HEK293 (cell line): ENCODE measurements around the gene ZNF423.
A peak's percentile ranks its signal among the peaks of the same experiment; 100 is the strongest.

Source experiments
- CTCF ChIA-PET: fragments of 350-600 bp; formaldehyde crosslinking; extraction: SDS; loops from one replicate; lab custom pipeline; 2021; ENCODE audit warnings: antibody characterized with exemption; lab: Yijun Ruan, JAX
- POLR2A ChIA-PET: fragments of 300-600 bp; formaldehyde crosslinking; extraction: SDS; loops from one replicate; lab custom pipeline; 2020; ENCODE audit warnings: antibody characterized with exemption, inconsistent platforms; lab: Yijun Ruan, JAX
- H3K27ac ChIP-seq: fragments of 200-500 bp; sonication (Bioruptor generic); 2 replicates; pipeline ENCODE4 v1.5.1; 2014; ENCODE audit warnings: low read depth, low read length, control low read depth, inconsistent platforms; ENCODE audit errors: extremely low read depth
- H3K36me3 ChIP-seq, 2 experiments: fragments of 200-500 bp in 1 of 2; sonication (Bioruptor generic) in 1 of 2; 1 replicate in 1 of 2; 2 replicates in 1 of 2; pipeline ENCODE4 v1.5.1; 2014 to 2017; ENCODE audit warnings: inconsistent platforms in 2 of 2, low read length in 2 of 2; ENCODE audit not compliant: control insufficient read depth in 2 of 2, insufficient read depth in 1 of 2
- H3K4me1 ChIP-seq: fragments of 200-500 bp; sonication (Bioruptor generic); 2 replicates; pipeline ENCODE4 v1.5.1; 2014; ENCODE audit warnings: mild to moderate bottlenecking, low read length, inconsistent platforms; ENCODE audit not compliant: control insufficient read depth, insufficient read depth
- H3K4me3 ChIP-seq: 2 replicates; pipeline ENCODE4 v1.5.1; 2011; ENCODE audit warnings: low read depth, mild to moderate bottlenecking, control low read depth, low read length, moderate library complexity
- H3K9me3 ChIP-seq: fragments of 200-500 bp; sonication (Bioruptor generic); 2 replicates; pipeline ENCODE4 v1.5.1; 2014; ENCODE audit warnings: low read depth, low read length, inconsistent platforms; ENCODE audit not compliant: control insufficient read depth, insufficient read depth
- BCL6B ChIP-seq: fragments of 450-650 bp; formaldehyde crosslinking; IDR thresholded peaks from 2 replicates; pipeline ENCODE4 v1.5.1; 2017; ENCODE audit warnings: missing biosample characterization, missing genetic modification characterization
- FEZF1 ChIP-seq: fragments of 450-650 bp; formaldehyde crosslinking; IDR thresholded peaks from 2 replicates; pipeline ENCODE4 v1.5.1; 2016; ENCODE audit warnings: missing biosample characterization, missing genetic modification characterization
- GLIS1 ChIP-seq: fragments of 450-650 bp; formaldehyde crosslinking; IDR thresholded peaks from 2 replicates; pipeline ENCODE4 v1.5.1; 2016; ENCODE audit warnings: missing biosample characterization, missing genetic modification characterization
- GLIS2 ChIP-seq: fragments of 450-650 bp; formaldehyde crosslinking; IDR thresholded peaks from 2 replicates; pipeline ENCODE4 v1.5.1; 2016; ENCODE audit warnings: missing biosample characterization, missing genetic modification characterization
- SCRT1 ChIP-seq: fragments of 450-650 bp; formaldehyde crosslinking; IDR thresholded peaks from 2 replicates; pipeline ENCODE4 v1.5.1; 2016; ENCODE audit warnings: missing biosample characterization, missing genetic modification characterization, borderline replicate concordance
- ZBTB17 ChIP-seq: fragments of 450-650 bp; formaldehyde crosslinking; IDR thresholded peaks from 2 replicates; pipeline ENCODE4 v1.5.1; 2016; ENCODE audit warnings: missing biosample characterization, missing genetic modification characterization
- ZBTB21 ChIP-seq: fragments of 450-650 bp; formaldehyde crosslinking; IDR thresholded peaks from 2 replicates; pipeline ENCODE4 v1.5.1; 2017; ENCODE audit warnings: missing biosample characterization, missing genetic modification characterization
- ZNF112 ChIP-seq: fragments of 450-650 bp; formaldehyde crosslinking; IDR thresholded peaks from 2 replicates; pipeline ENCODE4 v1.5.0; 2017; ENCODE audit warnings: missing biosample characterization, missing genetic modification characterization
- ZNF174 ChIP-seq: fragments of 450-650 bp; formaldehyde crosslinking; IDR thresholded peaks from 2 replicates; pipeline ENCODE4 v1.5.0; 2017; ENCODE audit warnings: missing biosample characterization, mild to moderate bottlenecking, missing genetic modification characterization
- ZNF18 ChIP-seq: fragments of 450-650 bp; formaldehyde crosslinking; IDR thresholded peaks from 2 replicates; pipeline ENCODE4 v1.5.1; 2016; ENCODE audit warnings: missing biosample characterization, missing genetic modification characterization
- ZNF354C ChIP-seq: fragments of 450-650 bp; formaldehyde crosslinking; IDR thresholded peaks from 2 replicates; pipeline ENCODE4 v1.5.1; 2016; ENCODE audit warnings: missing biosample characterization, missing genetic modification characterization, low read depth, borderline replicate concordance
- ZNF585B ChIP-seq: fragments of 450-650 bp; formaldehyde crosslinking; IDR thresholded peaks from 2 replicates; pipeline ENCODE4 v1.5.1; 2016; ENCODE audit warnings: missing biosample characterization, missing genetic modification characterization
- ZNF76 ChIP-seq: fragments of 450-650 bp; formaldehyde crosslinking; IDR thresholded peaks from 2 replicates; pipeline ENCODE4; 2016; ENCODE audit warnings: low read depth, missing biosample characterization, missing genetic modification characterization, borderline replicate concordance
- ZNF768 ChIP-seq: fragments of 450-650 bp; formaldehyde crosslinking; IDR thresholded peaks from 2 replicates; pipeline ENCODE4 v1.5.1; 2018; ENCODE audit warnings: missing biosample characterization, mild to moderate bottlenecking, missing genetic modification characterization
- ZNF837 ChIP-seq: fragments of 450-650 bp; formaldehyde crosslinking; IDR thresholded peaks from 2 replicates; pipeline ENCODE4 v1.5.1; 2016; ENCODE audit warnings: missing biosample characterization, missing genetic modification characterization
- ZXDB ChIP-seq: fragments of 450-650 bp; formaldehyde crosslinking; IDR thresholded peaks from 2 replicates; pipeline ENCODE4 v1.5.1; 2016; ENCODE audit warnings: missing biosample characterization, missing genetic modification characterization
- TF ChIP-seq, protein P1 (sequence below): fragments of 450-650 bp; formaldehyde crosslinking; IDR thresholded peaks from 2 replicates; pipeline ENCODE4 v1.5.1; 2016; ENCODE audit warnings: missing biosample characterization, missing genetic modification characterization
- TF ChIP-seq, protein P2 (sequence below): fragments of 450-650 bp; formaldehyde crosslinking; conservative IDR thresholded peaks from 2 replicates; pipeline ENCODE4 v1.5.1; 2016; ENCODE audit warnings: low read depth, missing biosample characterization, missing genetic modification characterization
- TF ChIP-seq, protein P3 (sequence below): fragments of 450-650 bp; formaldehyde crosslinking; IDR thresholded peaks from 2 replicates; pipeline ENCODE4 v1.5.1; 2016; ENCODE audit warnings: missing biosample characterization, missing genetic modification characterization

ZNF423 gene

GRCh38 chr16:49839017-49839825 is 16.7 kb downstream of the ZNF423 start:
- CTCF ChIA-PET = no interaction called here

GRCh38 chr16:49838441-49839016 is 17.4 kb downstream of the ZNF423 start:
- no peaks in the 10 kb centered on the region for H3K36me3 ChIP-seq
- H3K4me3 ChIP-seq = no peak overlapping the region
- TF ChIP-seq GLIS2 (tag by site-specific recombination) (no peak), ZNF76 (tag by site-specific recombination) (no peak), ZBTB21 (no peak), ZNF174 (no peak), FEZF1 (no peak), ZNF354C (no peak), ZNF768 (no peak)
- TF ChIP-seq, protein P1, sequence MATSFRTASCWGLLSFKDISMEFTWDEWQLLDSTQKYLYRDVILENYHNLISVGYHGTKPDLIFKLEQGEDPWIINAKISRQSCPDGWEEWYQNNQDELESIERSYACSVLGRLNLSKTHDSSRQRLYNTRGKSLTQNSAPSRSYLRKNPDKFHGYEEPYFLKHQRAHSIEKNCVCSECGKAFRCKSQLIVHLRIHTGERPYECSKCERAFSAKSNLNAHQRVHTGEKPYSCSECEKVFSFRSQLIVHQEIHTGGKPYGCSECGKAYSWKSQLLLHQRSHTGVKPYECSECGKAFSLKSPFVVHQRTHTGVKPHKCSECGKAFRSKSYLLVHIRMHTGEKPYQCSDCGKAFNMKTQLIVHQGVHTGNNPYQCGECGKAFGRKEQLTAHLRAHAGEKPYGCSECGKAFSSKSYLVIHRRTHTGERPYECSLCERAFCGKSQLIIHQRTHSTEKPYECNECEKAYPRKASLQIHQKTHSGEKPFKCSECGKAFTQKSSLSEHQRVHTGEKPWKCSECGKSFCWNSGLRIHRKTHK (tag by site-specific recombination) = no peak
- TF ChIP-seq, protein P2, sequence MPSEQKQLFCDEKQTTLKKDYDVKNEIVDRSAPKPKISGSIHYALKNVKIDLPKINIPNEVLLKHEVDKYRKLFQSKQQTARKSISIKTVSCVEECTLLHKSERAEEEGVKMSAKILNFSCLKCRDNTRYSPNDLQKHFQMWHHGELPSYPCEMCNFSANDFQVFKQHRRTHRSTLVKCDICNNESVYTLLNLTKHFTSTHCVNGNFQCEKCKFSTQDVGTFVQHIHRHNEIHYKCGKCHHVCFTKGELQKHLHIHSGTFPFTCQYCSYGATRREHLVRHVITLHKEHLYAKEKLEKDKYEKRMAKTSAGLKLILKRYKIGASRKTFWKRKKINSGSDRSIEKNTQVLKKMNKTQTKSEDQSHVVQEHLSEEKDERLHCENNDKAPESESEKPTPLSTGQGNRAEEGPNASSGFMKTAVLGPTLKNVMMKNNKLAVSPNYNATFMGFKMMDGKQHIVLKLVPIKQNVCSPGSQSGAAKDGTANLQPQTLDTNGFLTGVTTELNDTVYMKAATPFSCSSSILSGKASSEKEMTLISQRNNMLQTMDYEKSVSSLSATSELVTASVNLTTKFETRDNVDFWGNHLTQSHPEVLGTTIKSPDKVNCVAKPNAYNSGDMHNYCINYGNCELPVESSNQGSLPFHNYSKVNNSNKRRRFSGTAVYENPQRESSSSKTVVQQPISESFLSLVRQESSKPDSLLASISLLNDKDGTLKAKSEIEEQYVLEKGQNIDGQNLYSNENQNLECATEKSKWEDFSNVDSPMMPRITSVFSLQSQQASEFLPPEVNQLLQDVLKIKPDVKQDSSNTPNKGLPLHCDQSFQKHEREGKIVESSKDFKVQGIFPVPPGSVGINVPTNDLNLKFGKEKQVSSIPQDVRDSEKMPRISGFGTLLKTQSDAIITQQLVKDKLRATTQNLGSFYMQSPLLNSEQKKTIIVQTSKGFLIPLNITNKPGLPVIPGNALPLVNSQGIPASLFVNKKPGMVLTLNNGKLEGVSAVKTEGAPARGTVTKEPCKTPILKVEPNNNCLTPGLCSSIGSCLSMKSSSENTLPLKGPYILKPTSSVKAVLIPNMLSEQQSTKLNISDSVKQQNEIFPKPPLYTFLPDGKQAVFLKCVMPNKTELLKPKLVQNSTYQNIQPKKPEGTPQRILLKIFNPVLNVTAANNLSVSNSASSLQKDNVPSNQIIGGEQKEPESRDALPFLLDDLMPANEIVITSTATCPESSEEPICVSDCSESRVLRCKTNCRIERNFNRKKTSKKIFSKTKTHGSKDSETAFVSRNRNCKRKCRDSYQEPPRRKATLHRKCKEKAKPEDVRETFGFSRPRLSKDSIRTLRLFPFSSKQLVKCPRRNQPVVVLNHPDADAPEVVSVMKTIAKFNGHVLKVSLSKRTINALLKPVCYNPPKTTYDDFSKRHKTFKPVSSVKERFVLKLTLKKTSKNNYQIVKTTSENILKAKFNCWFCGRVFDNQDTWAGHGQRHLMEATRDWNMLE = no peak
- no peaks in the 10 kb centered on the region for H3K9me3 ChIP-seq
- H3K4me1 ChIP-seq = no peaks in the 10 kb centered on the region
- H3K27ac ChIP-seq = no peak overlapping the region
- ChIA-PET CTCF (no interaction called here), POLR2A (no interaction called here)

More at GRCh38 chr16:49839017-49839825, 16.7 kb downstream of the ZNF423 start:
- TF ChIP-seq ZNF837 (tag by site-specific recombination) = no peak
- no peak for TF ChIP-seq ZNF585B (tag by site-specific recombination)
- TF ChIP-seq GLIS1 = 0 out of 2 replicates have a peak, but pooled peaks have one; percentile 14
- TF ChIP-seq, all 188 proteins: peak for 1
- Histone ChIP-seq H3K27ac (no peak overlapping the region), H3K9me3 (no peaks in the 10 kb centered on the region), H3K36me3 (no peaks in the 10 kb centered on the region), H3K4me3 (no peak overlapping the region), H3K4me1 (no peaks in the 10 kb centered on the region)
- POLR2A ChIA-PET = interaction anchor here (0.6 kb wide), 1 partner anchor 1473 kb away, joined by 3 read pairs; no protein-coding TSS in a partner anchor

GRCh38 chr16:49837688-49838410 is 18.1 kb downstream of the ZNF423 start:
- no peak overlapping the region for H3K27ac ChIP-seq
- POLR2A ChIA-PET = no interaction called here
- H3K4me1 ChIP-seq = no peaks in the 10 kb centered on the region
- TF ChIP-seq SCRT1 (tag by site-specific recombination) = no peak
- TF ChIP-seq ZBTB17 (tag by site-specific recombination) = no peak
- no peak for TF ChIP-seq ZNF18
- TF ChIP-seq, protein P3, sequence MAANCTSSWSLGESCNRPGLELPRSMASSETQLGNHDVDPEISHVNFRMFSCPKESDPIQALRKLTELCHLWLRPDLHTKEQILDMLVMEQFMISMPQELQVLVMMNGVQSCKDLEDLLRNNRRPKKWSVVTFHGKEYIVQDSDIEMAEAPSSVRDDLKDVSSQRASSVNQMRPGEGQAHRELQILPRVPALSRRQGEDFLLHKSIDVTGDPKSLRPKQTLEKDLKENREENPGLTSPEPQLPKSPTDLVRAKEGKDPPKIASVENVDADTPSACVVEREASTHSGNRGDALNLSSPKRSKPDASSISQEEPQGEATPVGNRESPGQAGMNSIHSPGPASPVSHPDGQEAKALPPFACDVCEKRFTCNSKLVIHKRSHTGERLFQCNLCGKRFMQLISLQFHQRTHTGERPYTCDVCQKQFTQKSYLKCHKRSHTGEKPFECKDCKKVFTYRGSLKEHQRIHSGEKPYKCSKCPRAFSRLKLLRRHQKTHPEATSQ (tag by site-specific recombination) = no peak
- no peak for TF ChIP-seq BCL6B (tag by site-specific recombination)
- no peak for TF ChIP-seq ZXDB
- TF ChIP-seq ZNF112 (tag by site-specific recombination) = no peak

More at GRCh38 chr16:49837688-49838410, 18.1 kb downstream of the ZNF423 start:
- CTCF ChIA-PET = no interaction called here
- no peak overlapping the region for H3K4me3 ChIP-seq
- H3K36me3 ChIP-seq = no peaks in the 10 kb centered on the region
- H3K9me3 ChIP-seq = no peaks in the 10 kb centered on the region
